CD4-positive, alpha-beta T cell (primary cell): ENCODE results near the gene SLC27A4. TPM values are rescaled to one million over a fixed set of nuclear protein-coding genes. Genes with fewer than 3 reads are reported as not detected.

Experiments used
- ATAC-seq: fragments of 200-7000 bp; cut with Tn5 transposase; one replicate; pipeline ENCODE4 v1.10.0; 2022; ENCODE audit warnings: mild to moderate bottlenecking; ENCODE audit not compliant: poor library complexity
- CTCF ChIA-PET: fragments of 350-600 bp; sonication (Branson Sonifier 250); formaldehyde crosslinking; loops from one replicate; lab custom pipeline; 2021; ENCODE audit warnings: antibody characterized with exemption, inconsistent platforms; lab: Charles Lee
- POLR2A ChIA-PET: fragments of 350-600 bp; sonication (Branson Sonifier 250); formaldehyde crosslinking; loops from one replicate; lab custom pipeline; 2021; ENCODE audit warnings: antibody characterized with exemption, inconsistent platforms; lab: Charles Lee
- DNase-seq, 14 experiments: peaks; one replicate each; pipeline ENCODE4 v3.0.0-alpha.2; 2013 to 2020; ENCODE audit warnings: mixed read lengths in 2 of 14
- H3K27ac ChIP-seq, 2 donors: one replicate each; pipeline versions ENCODE4 v1.5.1 to v1.7.0; 2013; ENCODE audit warnings: low read length in 2 of 2, low read depth in 1 of 2, mild to moderate bottlenecking in 1 of 2
- H3K27me3 ChIP-seq, 2 experiments: 1 replicate in 1 of 2; 2 replicates in 1 of 2; pipeline versions ENCODE4 v1.6.1 to v1.7.0; 2013; ENCODE audit warnings: low read length in 2 of 2, control low read depth in 1 of 2, mild to moderate bottlenecking in 1 of 2, moderate library complexity in 1 of 2; ENCODE audit not compliant: insufficient read depth in 2 of 2, control insufficient read depth in 1 of 2
- H3K36me3 ChIP-seq: one replicate; pipeline ENCODE4 v1.6.1; 2013; ENCODE audit warnings: low read length, control low read depth; ENCODE audit not compliant: insufficient read depth
- H3K4me1 ChIP-seq: one replicate; pipeline ENCODE4 v1.6.1; 2013; ENCODE audit warnings: low read length, control low read depth; ENCODE audit not compliant: insufficient read depth
- H3K4me3 ChIP-seq: one replicate; pipeline ENCODE4 v1.5.1; 2013; ENCODE audit warnings: mild to moderate bottlenecking, low read length, moderate library complexity
- H3K9me3 ChIP-seq, 2 experiments: 1 replicate in 1 of 2; 2 replicates in 1 of 2; pipeline versions ENCODE4 v1.6.1 to v1.7.0; 2013; ENCODE audit warnings: low read length in 2 of 2, mild to moderate bottlenecking in 2 of 2, control low read depth in 1 of 2, moderate library complexity in 1 of 2; ENCODE audit not compliant: control insufficient read depth in 1 of 2, insufficient read depth in 1 of 2
- H3K27ac Mint-ChIP-seq: one replicate; pipeline ENCODE4 v1.8.0; 2020; ENCODE audit warnings: mixed read lengths
- H3K27me3 Mint-ChIP-seq: one replicate; pipeline ENCODE4 v1.8.0; 2021; ENCODE audit warnings: mixed read lengths
- H3K36me3 Mint-ChIP-seq: one replicate; pipeline ENCODE4 v1.8.0; 2021; ENCODE audit warnings: low read depth, mixed read lengths
- H3K4me1 Mint-ChIP-seq: one replicate; pipeline ENCODE4 v1.8.0; 2021; ENCODE audit warnings: low read depth, mixed read lengths
- H3K4me3 Mint-ChIP-seq: one replicate; pipeline ENCODE4 v1.8.0; 2020; ENCODE audit warnings: mild to moderate bottlenecking, mixed read lengths
- H3K9me3 Mint-ChIP-seq: one replicate; pipeline ENCODE4 v1.8.0; 2020; ENCODE audit warnings: mixed read lengths
- intact Hi-C, 2 experiments: fragments of 100-400 bp; cut with DNase I in 1 of 2; cut with micrococcal nuclease in 1 of 2; formaldehyde crosslinking; loops; one replicate each; pipeline versions ENCODE4 v1.15.1 to v1.9.0; 2023 to 2025; cut with DNase I, micrococcal nuclease
- total RNA-seq, 174 experiments: library from RNA in 2 of 174; stranded (reverse) in 2 of 174; gene quantifications; one replicate each; pipeline ENCODE4 v1.2.3 and lab custom pipeline; 2021 to 2026
- TF ChIP-seq, protein P1 (sequence below): fragments of 200-600 bp; IDR thresholded peaks from one replicate; pipeline ENCODE4 v1.8.0; 2022; ENCODE audit warnings: antibody characterized with exemption, mild to moderate bottlenecking

SLC27A4 gene
- total RNA-seq, 2 experiments from 2014 or later = 2.2 to 3.1 TPM

GRCh38 chr9:128390813-128391711 lies 50.7 kb downstream of the SLC27A4 start:
- Mint-ChIP-seq H3K36me3 (peaks cover 57% of the 10 kb centered on the region), H3K4me3 (no peak overlapping the region), H3K9me3 (no peaks in the 10 kb centered on the region), H3K27me3 (no peaks in the 10 kb centered on the region), H3K27ac (no peak overlapping the region), H3K4me1 (no peaks in the 10 kb centered on the region)
- peaks cover 62% of the 10 kb centered on the region for H3K36me3 ChIP-seq
- no peaks in the 10 kb centered on the region for H3K27me3 ChIP-seq
- POLR2A ChIA-PET = no interaction called here
- no peaks in the 10 kb centered on the region for H3K4me1 ChIP-seq
- DNase-seq (no peak), ATAC-seq (no peak)
- TF ChIP-seq, protein P1, sequence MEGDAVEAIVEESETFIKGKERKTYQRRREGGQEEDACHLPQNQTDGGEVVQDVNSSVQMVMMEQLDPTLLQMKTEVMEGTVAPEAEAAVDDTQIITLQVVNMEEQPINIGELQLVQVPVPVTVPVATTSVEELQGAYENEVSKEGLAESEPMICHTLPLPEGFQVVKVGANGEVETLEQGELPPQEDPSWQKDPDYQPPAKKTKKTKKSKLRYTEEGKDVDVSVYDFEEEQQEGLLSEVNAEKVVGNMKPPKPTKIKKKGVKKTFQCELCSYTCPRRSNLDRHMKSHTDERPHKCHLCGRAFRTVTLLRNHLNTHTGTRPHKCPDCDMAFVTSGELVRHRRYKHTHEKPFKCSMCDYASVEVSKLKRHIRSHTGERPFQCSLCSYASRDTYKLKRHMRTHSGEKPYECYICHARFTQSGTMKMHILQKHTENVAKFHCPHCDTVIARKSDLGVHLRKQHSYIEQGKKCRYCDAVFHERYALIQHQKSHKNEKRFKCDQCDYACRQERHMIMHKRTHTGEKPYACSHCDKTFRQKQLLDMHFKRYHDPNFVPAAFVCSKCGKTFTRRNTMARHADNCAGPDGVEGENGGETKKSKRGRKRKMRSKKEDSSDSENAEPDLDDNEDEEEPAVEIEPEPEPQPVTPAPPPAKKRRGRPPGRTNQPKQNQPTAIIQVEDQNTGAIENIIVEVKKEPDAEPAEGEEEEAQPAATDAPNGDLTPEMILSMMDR = no peak
- H3K4me3 ChIP-seq = no peak overlapping the region
- CTCF ChIA-PET = no interaction called here
- H3K27ac ChIP-seq = no peak overlapping the region
- intact Hi-C loops = no loop called here
- no peaks in the 10 kb centered on the region for H3K9me3 ChIP-seq

DNA sequence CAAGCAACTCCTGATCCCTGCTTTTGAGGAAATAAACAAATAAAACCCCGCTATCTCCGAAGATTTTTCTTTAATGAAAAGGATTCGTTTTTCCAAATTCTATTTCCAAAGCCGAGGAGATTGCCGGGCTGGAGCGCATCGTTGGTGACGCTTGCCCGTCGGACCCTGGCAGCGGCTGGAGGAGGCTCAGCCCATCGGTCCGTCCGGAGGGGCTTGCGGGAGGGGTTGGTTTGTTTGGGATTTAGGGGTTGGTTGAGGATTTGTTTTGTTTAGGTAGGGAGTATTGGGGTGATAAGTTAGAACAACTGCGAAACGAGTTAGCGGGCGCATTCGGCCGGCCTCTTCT lies 51.6 kb downstream of the SLC27A4 start:
- intact Hi-C loops = no loop called here
- no peak overlapping the region for H3K4me3 ChIP-seq
- H3K4me1 ChIP-seq = peaks cover 1% of the 10 kb centered on the region
- POLR2A ChIA-PET = no interaction called here
- Mint-ChIP-seq H3K4me3 (no peak overlapping the region), H3K36me3 (peaks cover 50% of the 10 kb centered on the region), H3K27ac (no peak overlapping the region), H3K4me1 (peaks cover 2% of the 10 kb centered on the region), H3K27me3 (no peaks in the 10 kb centered on the region), H3K9me3 (no peaks in the 10 kb centered on the region)
- CTCF ChIA-PET = no interaction called here
- TF ChIP-seq, protein P1 = no peak
- ATAC-seq (no peak), DNase-seq (no peak)
- no peaks in the 10 kb centered on the region for H3K9me3 ChIP-seq
- peaks cover 54% of the 10 kb centered on the region for H3K36me3 ChIP-seq
- H3K27ac ChIP-seq = no peak overlapping the region
- H3K27me3 ChIP-seq = no peaks in the 10 kb centered on the region

GRCh38 chr9:128392302-128393144 lies 52.2 kb downstream of the SLC27A4 start:
- POLR2A ChIA-PET = no interaction called here
- ATAC-seq (no peak), DNase-seq (no peak)
- Histone ChIP-seq H3K36me3 (peaks cover 48% of the 10 kb centered on the region), H3K27me3 (no peaks in the 10 kb centered on the region), H3K4me1 (peaks cover 3% of the 10 kb centered on the region), H3K27ac (no peak overlapping the region), H3K9me3 (no peaks in the 10 kb centered on the region), H3K4me3 (no peak overlapping the region)
- Mint-ChIP-seq H3K27me3 (no peaks in the 10 kb centered on the region), H3K27ac (no peak overlapping the region), H3K9me3 (no peaks in the 10 kb centered on the region), H3K36me3 (peaks cover 46% of the 10 kb centered on the region), H3K4me1 (peaks cover 7% of the 10 kb centered on the region), H3K4me3 (no peak overlapping the region)
- intact Hi-C loops = no loop called here
- TF ChIP-seq, protein P1 = no peak
- CTCF ChIA-PET = no interaction called here
